Pons (tissue), 1 donor: ENCODE data around the gene SLC29A3.
"Not testable (repeated sequence)": the region's sequence is repeated elsewhere in the genome, so short reads cannot be mapped to it uniquely, and the experiment has no call there.

ENCODE experiments used
- DNase-seq: peaks from one replicate; pipeline ENCODE4 v3.0.0-alpha.2; 2016; ENCODE audit warnings: low spot score

Gene SLC29A3

GRCh38 chr10:71346731-71347130 lies 27.7 kb downstream of the SLC29A3 start:
- no peak for DNase-seq

- no peak for DNase-seq
Measured at GRCh38 chr10:71347587-71348395, 28.7 kb downstream of the SLC29A3 start.

- DNase-seq: no peak
Measured at GRCh38 chr10:71348850-71349249, 29.8 kb downstream of the SLC29A3 start.

- no peak for DNase-seq
Measured at GRCh38 chr10:71349406-71349805, 30.3 kb downstream of the SLC29A3 start.

GRCh38 chr10:71351087-71351486 lies 32.0 kb downstream of the SLC29A3 start:
- no peak for DNase-seq

- DNase-seq: peak; percentile 45
Measured at GRCh38 chr10:71351628-71352319, 32.7 kb downstream of the SLC29A3 start.

- no peak for DNase-seq
Measured at GRCh38 chr10:71353639-71354038, 34.6 kb downstream of the SLC29A3 start.

- DNase-seq: no peak
Measured at GRCh38 chr10:71354776-71355175, 35.7 kb downstream of the SLC29A3 start.

GRCh38 chr10:71355886-71356285 lies 36.8 kb downstream of the SLC29A3 start:
- DNase-seq: no peak

- no peak for DNase-seq
Measured at GRCh38 chr10:71357792-71358265, 38.8 kb downstream of the SLC29A3 start.

- no peak for DNase-seq
Measured at GRCh38 chr10:71358277-71358676, 39.2 kb downstream of the SLC29A3 start.

GRCh38 chr10:71358906-71359305 lies 39.8 kb downstream of the SLC29A3 start:
- not testable (repeated sequence) for DNase-seq

- DNase-seq: peak; percentile 75
Measured at GRCh38 chr10:71359364-71360046, 40.4 kb downstream of the SLC29A3 start.

GRCh38 chr10:71360735-71361134 lies 41.7 kb downstream of the SLC29A3 start:
- DNase-seq: no peak

- no peak for DNase-seq
Measured at GRCh38 chr10:71361581-71361980, 42.5 kb downstream of the SLC29A3 start.

GRCh38 chr10:71362141-71362540 lies 43.1 kb downstream of the SLC29A3 start:
- DNase-seq: no peak

- no peak for DNase-seq
Measured at GRCh38 chr10:71363936-71364335, 44.9 kb downstream of the SLC29A3 start.

GRCh38 chr10:71365366-71365765 lies 46.3 kb downstream of the SLC29A3 start:
- DNase-seq: no peak

GRCh38 chr10:71366690-71367089 lies 47.6 kb downstream of the SLC29A3 start:
- DNase-seq: no peak

GRCh38 chr10:71367271-71367670 lies 48.2 kb downstream of the SLC29A3 start:
- DNase-seq: no peak

- no peak for DNase-seq
Measured at GRCh38 chr10:71368176-71368575, 49.1 kb downstream of the SLC29A3 start.

GRCh38 chr10:71368643-71369042 lies 49.6 kb downstream of the SLC29A3 start:
- no peak for DNase-seq

GRCh38 chr10:71369602-71370001 lies 50.5 kb downstream of the SLC29A3 start:
- DNase-seq: no peak
